Osteoblast (primary cell): Measurements from ENCODE around the gene RTP1. TPM values are rescaled to one million over a fixed set of nuclear protein-coding genes. Genes with fewer than 3 reads are reported as not detected.

Experiments used
- DNase-seq: peaks from one replicate; pipeline ENCODE4 v3.0.0; 2011; ENCODE audit warnings: low spot score, mixed read lengths; ENCODE audit not compliant: insufficient read length; ENCODE audit errors: missing footprints
- H2AFZ ChIP-seq: 2 replicates; pipeline ENCODE4 v1.6.0; 2011; ENCODE audit warnings: mild to moderate bottlenecking, low read length
- H3K27ac ChIP-seq: 2 replicates; pipeline ENCODE4 v1.5.1; 2011; ENCODE audit warnings: mild to moderate bottlenecking, low read depth, low read length, moderate library complexity
- H3K27me3 ChIP-seq: 2 replicates; pipeline ENCODE4 v1.6.0; 2012; ENCODE audit warnings: mild to moderate bottlenecking, control low read depth, inconsistent platforms, low read length, moderate library complexity; ENCODE audit not compliant: insufficient read depth
- H3K36me3 ChIP-seq: 2 replicates; pipeline ENCODE4 v1.5.1; 2011; ENCODE audit warnings: mild to moderate bottlenecking, low read length, control low read depth, moderate library complexity; ENCODE audit not compliant: insufficient read depth
- H3K4me1 ChIP-seq: 2 replicates; pipeline ENCODE4 v1.5.1; 2011; ENCODE audit warnings: mild to moderate bottlenecking, low read length, control low read depth, moderate library complexity; ENCODE audit not compliant: insufficient read depth
- H3K4me2 ChIP-seq: 2 replicates; pipeline ENCODE4 v1.6.0; 2011; ENCODE audit warnings: mild to moderate bottlenecking, low read length; ENCODE audit not compliant: insufficient read depth
- H3K4me3 ChIP-seq: fragments of 200-600 bp; sonication (generic); 3 replicates; pipeline ENCODE4 v1.5.1; 2012; ENCODE audit warnings: mild to moderate bottlenecking, low read length, inconsistent platforms; ENCODE audit not compliant: insufficient read depth
- H3K79me2 ChIP-seq: 2 replicates; pipeline ENCODE4 v1.6.0; 2012; ENCODE audit warnings: mild to moderate bottlenecking, low read length, control low read depth, inconsistent platforms; ENCODE audit not compliant: insufficient read depth
- H3K9me3 ChIP-seq: 2 replicates; pipeline ENCODE4 v1.5.1; 2011; ENCODE audit warnings: low read depth, low read length, control low read depth
- H4K20me1 ChIP-seq: 2 replicates; pipeline ENCODE4 v1.6.0; 2012; ENCODE audit warnings: mild to moderate bottlenecking, low read length, control low read depth; ENCODE audit not compliant: insufficient read depth
- CTCF ChIP-seq: IDR thresholded peaks from 2 replicates; pipeline ENCODE4 v1.5.1; 2011; ENCODE audit warnings: mild to moderate bottlenecking, low read depth, low read length, moderate library complexity; ENCODE audit errors: extremely low read depth
- total RNA-seq: library from RNA; depleted of rRNA; stranded (reverse); fragments of >200 nt; gene quantifications from 2 replicates; pipeline ENCODE4 v1.2.3, GENCODE V29; 2012

Gene RTP1
- total RNA-seq, 1 donor: not detected

GRCh38 chr3:187207062-187207461 lies 9.8 kb downstream of the RTP1 start:
- no peak for DNase-seq
- Histone ChIP-seq H3K36me3 (no peaks in the 10 kb centered on the region), H3K4me2 (no peak overlapping the region), H4K20me1 (no peaks in the 10 kb centered on the region), H3K27ac (no peak overlapping the region), H3K79me2 (no peaks in the 10 kb centered on the region), H3K4me1 (peaks cover 35% of the 10 kb centered on the region), H3K27me3 (peaks cover 21% of the 10 kb centered on the region), H3K4me3 (no peak overlapping the region), H3K9me3 (no peaks in the 10 kb centered on the region), H2AFZ (no peak overlapping the region)
- no peak for TF ChIP-seq CTCF

GRCh38 chr3:187207624-187208023 lies 10.3 kb downstream of the RTP1 start:
- no peak overlapping the region for H2AFZ ChIP-seq
- peaks cover 16% of the 10 kb centered on the region for H3K27me3 ChIP-seq
- no peaks in the 10 kb centered on the region for H3K9me3 ChIP-seq
- peaks cover 36% of the 10 kb centered on the region for H3K4me1 ChIP-seq
- H3K4me2 ChIP-seq: peak overlapping the region; percentile 31
- no peaks in the 10 kb centered on the region for H4K20me1 ChIP-seq
- DNase-seq: no peak
- no peaks in the 10 kb centered on the region for H3K79me2 ChIP-seq
- H3K27ac ChIP-seq: no peak overlapping the region
- no peak for TF ChIP-seq CTCF
- no peak overlapping the region for H3K4me3 ChIP-seq
- no peaks in the 10 kb centered on the region for H3K36me3 ChIP-seq

- no peak for DNase-seq
- no peaks in the 10 kb centered on the region for H4K20me1 ChIP-seq
- no peak overlapping the region for H3K4me3 ChIP-seq
- peak overlapping the region; percentile 31 for H3K4me2 ChIP-seq
- no peak overlapping the region for H2AFZ ChIP-seq
- no peaks in the 10 kb centered on the region for H3K9me3 ChIP-seq
- no peaks in the 10 kb centered on the region for H3K36me3 ChIP-seq
- no peak for TF ChIP-seq CTCF
- peaks cover 36% of the 10 kb centered on the region for H3K4me1 ChIP-seq
- H3K79me2 ChIP-seq: no peaks in the 10 kb centered on the region
- H3K27me3 ChIP-seq: peaks cover 11% of the 10 kb centered on the region
- H3K27ac ChIP-seq: no peak overlapping the region
These were observed 10.9 kb downstream of the RTP1 start for GRCh38 chr3:187208159-187208558.

- Histone ChIP-seq H3K36me3 (no peaks in the 10 kb centered on the region), H3K4me3 (no peak overlapping the region), H3K4me1 (peaks cover 36% of the 10 kb centered on the region), H2AFZ (no peak overlapping the region), H3K79me2 (no peaks in the 10 kb centered on the region), H3K27ac (no peak overlapping the region), H3K9me3 (no peaks in the 10 kb centered on the region), H4K20me1 (no peaks in the 10 kb centered on the region), H3K4me2 (no peak overlapping the region), H3K27me3 (peaks cover 8% of the 10 kb centered on the region)
- no peak for DNase-seq
- no peak for TF ChIP-seq CTCF
These were observed 12.2 kb downstream of the RTP1 start for GRCh38 chr3:187209491-187209890.
